GM18505 (cell line): ENCODE measurements around the gene SDR39U1.
A peak's percentile ranks its signal among the peaks of the same experiment; 100 is the strongest.

Source experiments
- ATAC-seq: cut with Tn5 transposase; IDR thresholded peaks from one replicate; pipeline ENCODE4 v1.9.1; 2021; ENCODE audit not compliant: unreplicated experiment
- POLR2A ChIP-seq: IDR thresholded peaks from 4 replicates; pipeline ENCODE4 v1.6.1; 2011; ENCODE audit warnings: borderline replicate concordance; ENCODE audit not compliant: insufficient read depth, insufficient read length; ENCODE audit errors: extremely low read depth

Gene SDR39U1

DNA sequence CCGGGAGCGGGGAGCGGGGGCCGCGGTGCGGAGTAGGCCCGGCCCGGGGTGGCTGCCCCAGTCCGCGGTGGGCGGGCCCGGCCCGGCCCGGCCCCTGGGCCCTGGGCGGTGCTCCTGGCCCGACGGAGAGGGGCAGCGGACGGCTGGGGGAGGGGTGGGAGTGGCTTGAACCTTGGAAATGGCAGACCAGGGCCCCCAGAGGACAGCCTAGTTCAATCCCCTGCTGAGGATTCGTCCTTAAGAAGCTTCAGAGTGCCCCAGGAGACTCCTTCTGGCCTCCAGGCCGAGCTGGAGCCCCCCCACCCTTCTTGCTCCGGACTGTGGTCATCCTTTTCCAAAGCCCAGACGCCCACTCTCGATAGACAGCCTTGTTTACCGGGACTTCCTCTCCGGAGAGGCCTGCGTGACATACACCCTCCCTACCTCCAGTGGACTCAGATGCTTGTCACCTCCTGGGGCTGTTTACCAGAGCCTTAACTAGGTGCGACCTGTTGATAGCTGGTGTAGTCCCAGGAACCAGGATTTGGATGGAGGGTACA is 12.4 kb downstream of the SDR39U1 start:
- TF ChIP-seq POLR2A: no peak
- ATAC-seq: peak; percentile 52

GRCh38 chr14:24429395-24430142 is 13.0 kb downstream of the SDR39U1 start, which contains the start of the genes CBLN3 and KHNYN:
Gene CBLN3, minus strand, starts transcription at chr14:24429668. Its CDS starts 614 bp downstream, at chr14:24429054.
Gene KHNYN, plus strand, starts transcription at chr14:24429954. Its CDS starts 777 bp downstream, at chr14:24430731.
- TF ChIP-seq POLR2A: peak; percentile 98
- peak; percentile 86 for ATAC-seq

- TF ChIP-seq POLR2A: no peak
- ATAC-seq: no peak
Observed at GRCh38 chr14:24428628-24429394, 13.8 kb downstream of the SDR39U1 start.

- no peak for ATAC-seq
- TF ChIP-seq POLR2A: no peak
Observed at GRCh38 chr14:24427537-24428508, 14.8 kb downstream of the SDR39U1 start.

- no peak for ATAC-seq
- TF ChIP-seq POLR2A: no peak
Observed at GRCh38 chr14:24426912-24427536, 15.6 kb downstream of the SDR39U1 start.

GRCh38 chr14:24426150-24426911 is 16.2 kb downstream of the SDR39U1 start:
- ATAC-seq: no peak
- TF ChIP-seq POLR2A: no peak

DNA sequence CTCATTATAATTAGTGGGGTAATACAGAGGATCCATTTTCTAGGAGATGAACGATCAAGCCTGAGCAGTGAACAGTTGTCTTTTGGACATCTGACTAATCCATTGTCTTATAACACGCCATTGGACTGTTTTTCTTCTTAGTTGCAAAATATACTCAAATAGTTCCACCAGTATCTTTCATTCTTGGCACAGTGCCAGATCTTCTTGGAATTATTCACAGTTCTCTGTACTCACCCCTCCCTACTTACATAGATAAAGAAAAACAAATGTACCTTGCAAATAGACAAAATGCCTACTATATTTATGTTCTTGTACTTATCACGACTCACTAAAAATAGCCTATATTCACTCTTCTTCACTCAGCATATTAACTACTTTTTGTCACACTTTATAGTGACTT is 16.9 kb downstream of the SDR39U1 start:
- no peak for TF ChIP-seq POLR2A
- ATAC-seq: no peak

DNA sequence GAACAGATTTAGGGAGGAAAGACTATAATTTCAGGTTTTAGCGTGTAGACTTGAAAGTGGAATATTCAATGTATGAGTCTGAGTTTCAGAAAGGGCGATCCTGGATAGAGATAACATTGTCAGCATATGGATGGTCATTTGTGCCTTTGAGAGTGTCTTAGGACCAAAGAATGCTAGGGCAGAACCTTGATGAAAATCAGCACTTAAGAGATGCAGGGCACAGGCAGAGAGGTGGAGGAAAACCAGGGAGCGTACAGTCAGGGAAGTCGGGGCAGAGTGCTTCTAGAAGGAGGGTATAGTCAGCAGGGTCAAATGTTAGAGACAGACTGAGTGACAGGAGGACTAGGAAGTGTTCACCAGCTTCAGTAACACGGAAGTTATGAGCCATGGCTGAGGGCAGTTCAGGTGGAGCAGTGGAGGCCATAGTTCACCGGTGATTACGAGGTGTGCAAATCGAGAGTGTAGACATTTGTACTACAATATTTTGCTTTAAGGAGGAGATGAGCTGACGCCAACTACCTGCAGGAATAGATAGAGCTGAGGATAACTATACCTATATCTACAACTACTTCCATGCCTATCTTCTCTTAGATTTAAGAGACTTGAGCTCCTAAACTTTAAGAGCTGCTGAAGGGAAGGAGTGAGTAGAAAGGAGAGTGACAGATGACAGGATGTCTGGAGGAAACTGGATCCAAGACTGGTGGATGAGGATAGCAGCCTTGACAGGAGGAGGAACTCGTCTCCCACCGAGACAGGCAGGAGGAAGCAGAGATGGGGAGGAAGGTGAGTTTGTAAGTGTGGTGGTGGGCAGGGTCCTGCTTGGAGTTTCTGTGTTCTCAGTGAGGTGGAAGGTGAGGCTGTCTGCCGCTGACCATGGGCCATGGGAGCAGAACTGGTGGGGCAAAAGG is 19.6 kb downstream of the SDR39U1 start:
- TF ChIP-seq POLR2A: no peak
- ATAC-seq: no peak

GRCh38 chr14:24422261-24422660 is 20.3 kb downstream of the SDR39U1 start:
- ATAC-seq: no peak
- TF ChIP-seq POLR2A: no peak

DNA sequence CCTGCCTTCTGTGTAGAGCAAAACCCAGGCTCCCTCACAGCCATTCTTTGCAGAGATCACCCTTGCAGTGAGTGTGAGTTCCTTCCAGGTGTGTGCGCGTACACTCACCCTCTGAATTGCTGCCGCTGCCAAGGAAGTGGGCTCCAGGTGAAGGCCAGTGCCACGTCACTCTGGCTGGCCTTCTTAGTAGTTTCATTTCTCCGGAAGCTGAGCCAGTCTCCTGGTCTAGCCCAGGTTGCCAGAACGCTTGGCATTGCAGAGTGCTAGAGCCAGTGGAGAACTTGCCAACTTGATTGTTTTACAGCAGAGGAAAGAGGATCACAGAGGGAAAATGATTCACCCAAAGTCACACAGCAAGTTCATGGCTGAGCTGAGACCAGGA is 24.1 kb downstream of the SDR39U1 start:
- TF ChIP-seq POLR2A: no peak
- ATAC-seq: no peak
